GM18526 (cell line): ENCODE results near the gene CDHR3.

Experiments used
- POLR2A ChIP-seq: IDR thresholded peaks from 3 replicates; pipeline ENCODE4 v1.6.1; 2011; ENCODE audit not compliant: insufficient read length; ENCODE audit errors: extremely low read depth

CDHR3 gene, protein sequence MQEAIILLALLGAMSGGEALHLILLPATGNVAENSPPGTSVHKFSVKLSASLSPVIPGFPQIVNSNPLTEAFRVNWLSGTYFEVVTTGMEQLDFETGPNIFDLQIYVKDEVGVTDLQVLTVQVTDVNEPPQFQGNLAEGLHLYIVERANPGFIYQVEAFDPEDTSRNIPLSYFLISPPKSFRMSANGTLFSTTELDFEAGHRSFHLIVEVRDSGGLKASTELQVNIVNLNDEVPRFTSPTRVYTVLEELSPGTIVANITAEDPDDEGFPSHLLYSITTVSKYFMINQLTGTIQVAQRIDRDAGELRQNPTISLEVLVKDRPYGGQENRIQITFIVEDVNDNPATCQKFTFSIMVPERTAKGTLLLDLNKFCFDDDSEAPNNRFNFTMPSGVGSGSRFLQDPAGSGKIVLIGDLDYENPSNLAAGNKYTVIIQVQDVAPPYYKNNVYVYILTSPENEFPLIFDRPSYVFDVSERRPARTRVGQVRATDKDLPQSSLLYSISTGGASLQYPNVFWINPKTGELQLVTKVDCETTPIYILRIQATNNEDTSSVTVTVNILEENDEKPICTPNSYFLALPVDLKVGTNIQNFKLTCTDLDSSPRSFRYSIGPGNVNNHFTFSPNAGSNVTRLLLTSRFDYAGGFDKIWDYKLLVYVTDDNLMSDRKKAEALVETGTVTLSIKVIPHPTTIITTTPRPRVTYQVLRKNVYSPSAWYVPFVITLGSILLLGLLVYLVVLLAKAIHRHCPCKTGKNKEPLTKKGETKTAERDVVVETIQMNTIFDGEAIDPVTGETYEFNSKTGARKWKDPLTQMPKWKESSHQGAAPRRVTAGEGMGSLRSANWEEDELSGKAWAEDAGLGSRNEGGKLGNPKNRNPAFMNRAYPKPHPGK

DNA sequence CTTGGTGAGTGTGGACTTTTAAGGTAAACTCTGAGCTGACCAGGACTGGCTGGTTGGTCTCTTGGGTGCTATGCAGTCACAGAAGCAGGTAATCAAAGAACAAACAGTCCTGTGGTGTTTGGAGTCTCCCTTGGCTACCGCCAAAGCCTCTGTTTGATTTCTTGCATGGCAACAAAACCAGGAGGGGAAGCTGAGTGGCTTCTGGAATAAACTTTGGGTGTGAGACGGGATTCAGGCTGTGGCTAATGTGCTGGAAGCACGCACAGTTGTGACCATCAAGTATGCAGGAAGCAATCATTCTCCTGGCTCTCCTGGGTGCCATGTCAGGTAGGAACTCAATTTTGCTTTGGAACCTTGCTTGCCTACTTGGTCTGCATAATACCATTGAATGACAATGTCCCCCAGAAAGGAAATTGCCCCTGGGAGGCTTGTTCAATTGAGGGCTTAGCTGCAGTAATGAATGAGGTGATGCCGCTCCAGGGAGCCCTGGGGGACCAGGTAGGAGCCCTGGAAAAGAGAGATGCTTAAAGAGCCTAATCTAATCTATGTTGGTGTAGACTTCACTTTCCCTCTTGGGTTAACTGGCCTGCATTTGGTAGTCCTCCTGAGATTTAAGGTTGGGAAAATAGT, at the start of gene CDHR3:
Gene CDHR3 (plus strand): TSS at position 227 of the 630 bp plus-strand sequence. CDS start 55 bp downstream, at position 282.
- TF ChIP-seq POLR2A, result no peak

DNA sequence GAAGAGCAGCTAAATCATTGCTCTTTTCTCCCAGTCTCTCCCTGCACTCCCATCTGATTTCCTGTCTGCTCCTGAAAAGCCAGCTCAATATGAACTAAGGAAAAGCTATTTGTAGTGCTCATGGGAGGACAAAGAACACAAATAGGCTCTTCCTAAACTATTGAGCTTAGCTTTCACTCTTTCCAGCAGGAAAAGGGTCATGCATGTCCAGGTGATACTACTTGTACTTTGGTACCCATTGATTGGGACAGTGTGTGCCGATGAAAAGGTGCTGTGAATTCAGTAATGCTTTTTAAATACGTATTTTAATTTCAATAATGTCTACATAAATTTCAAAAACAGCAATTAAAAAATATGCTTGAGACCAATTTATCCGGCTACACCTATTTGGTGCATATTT, 49.1 kb upstream of the CDHR3 start:
- TF ChIP-seq POLR2A, result no peak

DNA sequence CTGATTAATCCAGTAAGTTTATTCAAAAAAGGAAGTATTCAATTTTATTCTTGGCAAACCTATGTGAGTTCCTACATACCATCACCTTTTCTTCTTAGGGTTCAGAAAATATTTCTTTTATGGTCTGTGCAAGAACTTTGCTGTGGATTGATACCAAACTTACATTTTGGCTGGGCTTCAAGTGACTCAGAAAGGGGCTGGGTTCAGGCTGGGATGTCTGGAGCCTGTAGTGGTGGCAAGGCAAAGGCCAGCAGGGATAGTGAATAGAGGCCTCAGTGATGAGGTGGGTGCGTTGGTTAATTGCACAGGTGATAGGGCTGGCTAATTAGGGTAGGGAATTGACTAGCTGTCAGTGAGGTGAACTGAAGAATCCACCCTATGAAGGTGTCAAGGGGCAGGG, 46.5 kb upstream of the CDHR3 start:
- TF ChIP-seq POLR2A, result no peak

DNA sequence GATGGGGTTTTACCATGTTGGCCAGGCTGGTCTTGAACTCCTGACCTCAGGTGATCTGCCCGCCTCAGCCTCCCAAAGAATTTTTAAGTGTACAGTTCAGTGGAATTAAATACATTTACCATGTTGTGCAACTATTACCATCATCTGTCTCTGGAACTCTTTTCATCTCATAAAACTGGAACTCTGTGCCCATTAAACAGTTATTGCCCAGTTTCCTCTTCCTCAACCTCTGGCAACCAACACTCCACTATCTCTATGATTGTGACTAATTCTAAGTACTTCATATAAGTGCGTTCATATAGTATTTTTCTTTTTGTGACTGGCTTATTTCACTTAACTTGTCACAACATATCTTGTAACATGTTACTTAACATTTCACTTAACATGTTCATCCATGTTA, 45.4 kb upstream of the CDHR3 start:
- no peak for TF ChIP-seq POLR2A

DNA sequence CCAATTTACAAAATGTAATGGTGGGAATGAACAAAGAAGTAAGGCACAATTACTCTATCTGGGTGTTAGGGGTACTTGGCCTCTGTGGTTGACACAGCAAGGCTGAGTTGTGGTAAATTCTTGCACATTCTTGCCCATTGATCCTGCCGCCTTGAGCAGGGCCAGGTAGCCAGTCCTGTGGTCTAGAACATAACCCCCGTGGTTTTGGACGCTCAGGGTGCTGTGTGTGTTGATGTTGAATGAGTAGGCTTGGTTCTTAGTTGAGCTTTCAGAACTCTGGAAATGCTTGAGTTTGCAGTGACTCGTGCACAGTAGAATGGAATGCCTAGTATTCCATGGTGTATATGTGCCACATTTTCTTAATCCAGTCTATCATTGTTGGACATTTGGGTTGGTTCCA, 42.3 kb upstream of the CDHR3 start:
- no peak for TF ChIP-seq POLR2A

DNA sequence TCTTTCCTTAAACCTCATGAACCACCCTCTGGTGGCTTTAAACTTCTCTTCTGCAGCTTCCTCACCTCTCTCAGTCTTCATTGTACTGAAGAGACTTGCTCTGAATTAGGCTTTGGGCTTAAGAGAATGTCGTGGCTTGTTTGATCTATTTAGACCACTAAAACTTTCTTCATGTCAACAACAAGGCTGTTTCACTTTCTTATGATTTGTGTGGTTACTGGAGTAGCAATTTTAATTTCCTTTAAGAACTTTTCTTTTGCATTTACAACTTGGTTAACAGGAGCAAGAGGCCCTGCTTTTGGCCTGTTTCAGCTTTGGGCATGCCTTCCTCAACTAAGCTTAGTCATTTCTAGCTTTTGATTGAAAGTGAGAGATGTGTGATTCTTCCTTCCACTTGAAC, 38.1 kb upstream of the CDHR3 start:
- TF ChIP-seq POLR2A, result no peak

DNA sequence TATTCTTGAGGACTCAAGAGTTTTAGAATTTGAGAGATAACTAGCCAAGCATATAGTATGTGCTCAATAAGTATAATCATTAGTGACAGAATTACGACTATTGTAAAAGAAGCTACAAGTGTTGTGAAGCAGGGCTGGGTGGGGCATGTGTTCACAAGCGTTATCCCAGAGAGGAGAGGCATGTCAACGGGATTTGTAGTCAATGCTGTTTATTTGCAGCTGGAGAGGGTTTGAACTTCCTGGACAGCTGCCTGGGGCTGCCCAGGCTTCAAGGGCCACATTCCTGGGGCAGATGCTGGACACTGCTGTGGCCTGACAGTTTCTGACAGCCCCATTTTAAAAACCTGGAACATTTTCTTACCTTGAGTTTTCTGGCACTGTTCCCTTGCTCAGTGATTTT, 36.9 kb upstream of the CDHR3 start:
- no peak for TF ChIP-seq POLR2A

DNA sequence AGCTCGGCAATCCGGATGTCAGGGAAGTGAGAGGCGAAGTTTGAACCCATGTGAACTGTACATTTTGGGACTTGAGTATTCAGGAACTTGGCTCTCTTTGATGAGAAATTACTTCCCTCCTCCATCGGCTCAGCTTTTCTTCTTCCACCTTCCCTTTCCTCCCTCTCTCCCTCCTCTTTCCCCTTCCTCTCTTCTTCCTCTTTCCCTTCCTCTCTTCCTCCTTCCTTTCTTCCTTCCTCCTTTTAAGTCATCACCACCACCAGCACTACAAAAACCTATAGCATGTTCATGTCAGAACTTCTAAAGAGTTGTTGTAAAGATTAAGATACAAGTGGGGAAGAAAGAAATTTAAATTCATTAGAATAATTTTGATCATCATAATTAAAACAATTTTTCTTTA, 31.9 kb upstream of the CDHR3 start:
- no peak for TF ChIP-seq POLR2A

DNA sequence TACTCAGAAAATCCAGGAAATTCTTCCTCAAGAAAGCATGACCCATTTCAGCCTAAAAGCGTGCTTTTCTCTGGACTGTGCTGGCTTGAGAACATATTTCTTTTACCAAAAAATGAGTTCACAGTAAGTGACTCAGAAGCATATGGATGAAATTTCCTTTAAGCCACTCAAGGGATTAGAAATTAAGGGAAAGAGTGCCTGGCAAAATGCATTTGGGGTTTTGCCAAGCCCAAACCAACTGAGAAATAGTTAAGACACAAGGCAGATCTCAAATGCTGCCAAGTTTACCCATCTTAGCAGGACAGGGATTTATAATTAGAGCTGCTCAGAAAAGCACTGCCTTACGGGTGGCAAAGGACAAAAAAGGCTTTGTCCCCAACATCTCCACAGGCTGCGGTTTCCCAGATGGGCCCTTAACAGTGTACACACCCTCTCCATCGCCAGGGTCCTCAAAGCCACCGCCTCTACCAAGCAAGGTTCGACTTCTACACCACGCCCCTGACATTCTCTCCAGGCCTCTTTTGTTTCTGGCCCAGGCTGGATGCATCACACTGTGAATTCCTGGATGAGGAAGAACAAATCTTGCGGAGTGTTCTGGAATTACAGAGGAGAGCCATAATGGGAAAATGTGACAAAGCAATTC, 30.1 kb upstream of the CDHR3 start:
- TF ChIP-seq POLR2A, result no peak

DNA sequence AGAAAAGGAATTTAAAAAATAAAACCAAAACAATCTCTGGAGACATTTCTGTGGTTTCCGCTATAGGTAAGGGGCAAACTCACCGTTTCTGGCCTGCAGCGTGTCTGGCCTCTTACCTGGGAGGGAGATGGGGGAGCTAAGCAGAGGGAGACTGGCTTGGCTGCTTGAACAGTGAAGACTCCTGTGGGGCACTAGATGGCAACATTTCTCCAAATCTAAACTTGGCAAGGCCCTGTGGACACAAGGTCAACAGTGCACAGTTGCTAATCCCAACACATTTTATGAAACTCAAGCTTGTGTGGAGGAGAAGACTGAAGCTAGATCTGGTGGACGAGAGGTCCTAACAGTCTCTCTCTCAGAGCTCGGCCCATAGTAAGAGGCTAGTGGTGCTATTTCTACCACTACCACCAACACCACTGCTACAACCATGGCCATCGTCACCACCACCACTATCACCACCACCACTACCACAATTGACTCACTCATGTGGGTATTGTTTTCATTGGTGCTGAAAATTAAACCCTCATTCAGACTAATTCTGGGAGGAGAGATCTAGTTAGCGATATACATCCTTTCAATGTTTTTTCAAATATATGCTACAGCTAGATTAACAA, 28.4 kb upstream of the CDHR3 start:
- TF ChIP-seq POLR2A, result no peak

DNA sequence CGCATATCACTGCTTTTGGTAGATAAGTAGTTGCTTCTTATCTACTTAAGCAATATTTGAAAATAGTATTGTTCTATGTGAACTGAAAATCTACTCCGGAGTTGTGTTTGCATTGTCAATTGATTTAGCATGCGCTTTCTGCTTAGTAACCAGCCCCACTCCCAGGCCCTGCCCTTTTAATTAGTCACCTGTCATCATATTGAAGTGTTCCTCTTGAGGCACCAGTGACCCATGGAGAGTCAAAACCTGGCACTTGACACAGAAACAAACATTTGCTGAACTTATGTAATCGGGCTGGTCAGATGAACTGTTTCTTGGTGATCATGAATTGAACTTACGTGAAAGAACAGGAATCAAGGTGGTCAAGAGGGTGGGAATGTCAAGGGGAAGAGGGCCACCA, 27.8 kb upstream of the CDHR3 start:
- TF ChIP-seq POLR2A, result no peak

DNA sequence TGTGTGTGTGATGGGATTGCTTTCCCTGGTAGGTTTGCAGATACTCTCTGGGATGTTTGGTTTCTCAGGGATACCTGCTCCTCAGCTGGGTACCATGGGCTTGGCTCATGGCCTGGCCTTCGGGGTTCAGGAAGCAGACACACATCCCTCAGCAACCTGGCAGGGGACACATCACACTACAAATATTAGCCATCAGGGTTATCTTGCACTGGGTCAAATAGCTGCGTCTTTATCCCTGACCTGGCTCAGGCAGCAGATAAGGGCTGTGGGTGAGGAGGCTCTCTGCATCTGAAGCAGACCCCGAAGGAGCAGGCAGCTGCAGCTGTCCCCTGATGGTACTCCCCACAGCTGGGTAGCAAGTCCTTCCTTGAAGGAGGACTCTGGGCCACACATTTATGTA, 25.7 kb upstream of the CDHR3 start:
- no peak for TF ChIP-seq POLR2A

DNA sequence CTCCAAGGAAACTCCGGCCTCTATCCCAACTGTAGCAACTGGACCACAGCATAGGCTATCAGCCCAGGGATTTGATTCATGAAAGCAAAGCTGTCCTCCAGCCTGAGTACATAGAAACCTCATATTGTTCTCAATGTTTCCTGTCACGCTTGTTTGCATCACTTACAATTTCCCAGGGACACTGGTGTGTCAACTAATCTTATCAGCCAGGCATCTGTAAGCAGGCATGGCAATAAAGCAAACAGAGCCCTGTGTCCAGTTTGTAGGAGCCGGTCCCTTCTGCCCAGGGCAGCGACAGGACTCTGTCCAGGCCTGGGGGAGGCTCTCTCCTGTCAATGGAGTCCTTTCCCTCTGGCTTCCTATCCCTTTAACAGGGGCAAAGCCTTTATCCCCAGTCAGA, 23.0 kb upstream of the CDHR3 start:
- TF ChIP-seq POLR2A, result no peak

DNA sequence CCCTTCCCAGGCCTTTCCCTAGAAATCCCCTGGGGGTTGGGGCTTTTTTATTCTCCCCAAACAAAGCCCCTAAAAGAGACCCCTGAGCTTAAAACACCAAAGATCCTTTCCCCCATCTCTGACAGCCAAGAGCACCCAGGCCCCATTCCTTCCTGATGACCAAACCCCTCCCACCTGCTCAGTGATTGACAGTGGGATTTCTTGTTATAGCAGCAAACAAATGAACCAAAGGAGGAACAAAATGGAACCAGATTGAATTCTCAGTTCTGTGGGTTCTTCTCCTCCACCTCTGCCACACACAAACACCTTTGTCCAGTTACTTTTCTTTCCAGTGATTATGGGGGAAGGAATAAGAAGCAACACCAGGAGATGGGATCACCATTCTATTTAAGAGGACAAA, 21.5 kb upstream of the CDHR3 start:
- TF ChIP-seq POLR2A, result no peak

DNA sequence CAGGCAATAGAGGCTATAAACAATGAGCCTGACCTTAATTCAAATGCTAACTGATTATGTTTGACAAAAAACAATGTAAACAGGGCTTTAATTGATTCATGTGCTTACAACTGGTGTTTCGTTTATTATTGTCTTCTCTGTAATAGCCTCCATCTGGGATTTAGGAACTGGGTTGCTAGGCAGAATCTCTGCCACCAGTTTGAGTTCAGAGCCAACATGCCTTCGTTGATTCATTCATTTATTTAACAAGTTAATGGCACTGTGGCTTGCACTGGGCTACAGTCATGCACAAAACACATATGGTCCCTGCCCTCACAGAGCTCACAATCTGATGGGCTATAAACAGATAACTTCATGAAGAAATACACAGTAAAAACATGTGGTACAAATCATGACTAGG, 19.6 kb upstream of the CDHR3 start:
- no peak for TF ChIP-seq POLR2A
